ENCODE data around the gene LRRC4C.

- TF ChIP-seq CTCF (IDR thresholded peaks at IDR 0.05) (no peak), ZFX (IDR thresholded peaks at IDR 0.05; ENCODE audit: borderline replicate concordance) (no peak)
Observed at GRCh38 chr11:40226654-40227053, 1232.8 kb downstream of the LRRC4C start.

Data from 22Rv1 (cell line).